Measurements from ENCODE around the gene UNC5B.

UNC5B gene

DNA sequence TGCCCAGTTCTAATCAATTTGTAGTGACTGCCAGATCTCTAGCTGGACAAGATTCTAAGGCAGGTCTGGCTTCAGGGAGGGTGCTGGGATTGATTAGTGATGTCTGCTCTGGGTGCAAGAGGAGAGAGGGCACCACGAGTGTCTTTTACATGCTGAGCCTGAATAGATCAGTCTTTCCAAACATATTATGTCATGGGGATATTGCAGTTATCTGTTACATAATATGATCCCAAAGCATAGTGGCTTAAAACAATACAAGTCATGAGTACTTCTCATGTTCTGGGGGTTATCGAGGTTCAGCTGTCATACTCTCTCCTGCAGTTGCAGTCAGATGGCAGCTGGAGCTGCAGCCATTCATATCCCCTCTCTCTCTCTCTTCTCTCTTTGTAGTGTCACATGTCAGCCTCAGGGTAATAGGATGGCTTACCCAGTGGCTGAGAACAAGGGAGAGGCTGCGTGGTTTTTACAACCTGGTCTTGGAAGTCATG, 132.7 kb downstream of the UNC5B start:
- Histone ChIP-seq H3K27me3 (replicated peaks; ENCODE audit: control insufficient read depth, insufficient read depth, low read length) (no peaks in the 10 kb centered on the region), H3K4me3 (replicated peaks; ENCODE audit: low read depth, low read length) (no peak overlapping the region), H3K36me3 (ENCODE audit: control insufficient read depth, insufficient read depth, low read length) (no peaks in the 10 kb centered on the region)
- TF ChIP-seq, protein P1, sequence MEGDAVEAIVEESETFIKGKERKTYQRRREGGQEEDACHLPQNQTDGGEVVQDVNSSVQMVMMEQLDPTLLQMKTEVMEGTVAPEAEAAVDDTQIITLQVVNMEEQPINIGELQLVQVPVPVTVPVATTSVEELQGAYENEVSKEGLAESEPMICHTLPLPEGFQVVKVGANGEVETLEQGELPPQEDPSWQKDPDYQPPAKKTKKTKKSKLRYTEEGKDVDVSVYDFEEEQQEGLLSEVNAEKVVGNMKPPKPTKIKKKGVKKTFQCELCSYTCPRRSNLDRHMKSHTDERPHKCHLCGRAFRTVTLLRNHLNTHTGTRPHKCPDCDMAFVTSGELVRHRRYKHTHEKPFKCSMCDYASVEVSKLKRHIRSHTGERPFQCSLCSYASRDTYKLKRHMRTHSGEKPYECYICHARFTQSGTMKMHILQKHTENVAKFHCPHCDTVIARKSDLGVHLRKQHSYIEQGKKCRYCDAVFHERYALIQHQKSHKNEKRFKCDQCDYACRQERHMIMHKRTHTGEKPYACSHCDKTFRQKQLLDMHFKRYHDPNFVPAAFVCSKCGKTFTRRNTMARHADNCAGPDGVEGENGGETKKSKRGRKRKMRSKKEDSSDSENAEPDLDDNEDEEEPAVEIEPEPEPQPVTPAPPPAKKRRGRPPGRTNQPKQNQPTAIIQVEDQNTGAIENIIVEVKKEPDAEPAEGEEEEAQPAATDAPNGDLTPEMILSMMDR (IDR thresholded peaks at IDR 0.05; ENCODE audit: insufficient read depth, low read length, poor library complexity, severe bottlenecking) = no peak
- no peak for DNase-seq (ENCODE audit: extremely low read depth, insufficient read length)

GRCh38 chr10:71345694-71346093, 133.3 kb downstream of the UNC5B start:
- no peaks in the 10 kb centered on the region for H3K36me3 ChIP-seq (ENCODE audit: control insufficient read depth, insufficient read depth, low read length)
- H3K27me3 ChIP-seq (replicated peaks; ENCODE audit: control insufficient read depth, insufficient read depth, low read length) = no peaks in the 10 kb centered on the region
- DNase-seq (ENCODE audit: extremely low read depth, insufficient read length) = no peak
- no peak overlapping the region for H3K4me3 ChIP-seq (replicated peaks; ENCODE audit: low read depth, low read length)
- TF ChIP-seq, protein P1 (IDR thresholded peaks at IDR 0.05; ENCODE audit: insufficient read depth, low read length, poor library complexity, severe bottlenecking) = no peak

- Histone ChIP-seq H3K4me3 (replicated peaks; ENCODE audit: low read depth, low read length) (no peak overlapping the region), H3K36me3 (ENCODE audit: control insufficient read depth, insufficient read depth, low read length) (no peaks in the 10 kb centered on the region), H3K27me3 (replicated peaks; ENCODE audit: control insufficient read depth, insufficient read depth, low read length) (no peaks in the 10 kb centered on the region)
- no peak for DNase-seq (ENCODE audit: extremely low read depth, insufficient read length)
- TF ChIP-seq, protein P1 (IDR thresholded peaks at IDR 0.05; ENCODE audit: insufficient read depth, low read length, poor library complexity, severe bottlenecking) = no peak
Measured at GRCh38 chr10:71346731-71347130, 134.4 kb downstream of the UNC5B start.

GRCh38 chr10:71347587-71348395, 135.4 kb downstream of the UNC5B start:
- no peaks in the 10 kb centered on the region for H3K27me3 ChIP-seq (replicated peaks; ENCODE audit: control insufficient read depth, insufficient read depth, low read length)
- H3K4me3 ChIP-seq (replicated peaks; ENCODE audit: low read depth, low read length) = no peak overlapping the region
- H3K36me3 ChIP-seq (ENCODE audit: control insufficient read depth, insufficient read depth, low read length) = no peaks in the 10 kb centered on the region
- TF ChIP-seq, protein P1 (IDR thresholded peaks at IDR 0.05; ENCODE audit: insufficient read depth, low read length, poor library complexity, severe bottlenecking) = no peak
- DNase-seq (ENCODE audit: extremely low read depth, insufficient read length) = no peak

GRCh38 chr10:71348850-71349249, 136.5 kb downstream of the UNC5B start:
- TF ChIP-seq, protein P1 (IDR thresholded peaks at IDR 0.05; ENCODE audit: insufficient read depth, low read length, poor library complexity, severe bottlenecking) = no peak
- Histone ChIP-seq H3K27me3 (replicated peaks; ENCODE audit: control insufficient read depth, insufficient read depth, low read length) (no peaks in the 10 kb centered on the region), H3K36me3 (ENCODE audit: control insufficient read depth, insufficient read depth, low read length) (no peaks in the 10 kb centered on the region), H3K4me3 (replicated peaks; ENCODE audit: low read depth, low read length) (no peak overlapping the region)
- no peak for DNase-seq (ENCODE audit: extremely low read depth, insufficient read length)

Measured in GM06990 (cell line).